Esophagus muscularis mucosa (tissue), 4 donors: ENCODE data around the gene ANKRD29. TPM values are rescaled to one million over a fixed set of nuclear protein-coding genes. Genes with fewer than 3 reads are reported as not detected.
"Not testable (repeated sequence)": the region's sequence is repeated elsewhere in the genome, so short reads cannot be mapped to it uniquely, and the experiment has no call there.

Experiments
- DNase-seq: peaks from one replicate; pipeline ENCODE4 v3.0.0-alpha.2; 2017; ENCODE audit errors: extremely low spot score
- H3K27ac ChIP-seq, 4 donors: fragments of 200-600 bp; sonication (generic); replicated peaks in 1 of 4; 1 replicate in 3 of 4; 2 replicates in 1 of 4; pipeline ENCODE4 v1.5.1; 2016 to 2019; ENCODE audit warnings: mild to moderate bottlenecking in 1 of 4
- H3K27me3 ChIP-seq, 4 donors: fragments of 200-600 bp; sonication (generic); one replicate each; pipeline versions ENCODE4 v1.5.1 to v1.6.0; 2016 to 2019
- H3K36me3 ChIP-seq, 4 donors: fragments of 200-600 bp; sonication (generic); one replicate each; pipeline ENCODE4 v1.5.1; 2016 to 2019
- H3K4me1 ChIP-seq, 4 donors: fragments of 200-600 bp; sonication (generic); one replicate each; pipeline ENCODE4 v1.5.1; 2016 to 2019
- H3K4me3 ChIP-seq, 4 donors: fragments of 200-600 bp; sonication (generic); 1 replicate in 2 of 4; 2 replicates in 2 of 4; pipeline ENCODE4 v1.5.1; 2016 to 2019; ENCODE audit warnings: mild to moderate bottlenecking in 4 of 4, moderate library complexity in 1 of 4
- H3K9me3 ChIP-seq, 4 donors: fragments of 200-600 bp; sonication (generic); 1 replicate in 3 of 4; 2 replicates in 1 of 4; pipeline ENCODE4 v1.5.1; 2016 to 2019
- CTCF ChIP-seq, 3 experiments: fragments of 200-600 bp in 2 of 3; fragments of 450-650 bp in 1 of 3; sonication (generic) in 2 of 3; IDR thresholded peaks; one replicate each; pipeline ENCODE4 v1.5.1; 2017 to 2019; ENCODE audit warnings: antibody characterized with exemption in 3 of 3, mild to moderate bottlenecking in 2 of 3, moderate library complexity in 1 of 3
- EP300 ChIP-seq: sonication (generic); formaldehyde crosslinking; IDR thresholded peaks from one replicate; pipeline ENCODE4 v1.6.1; 2017; ENCODE audit warnings: antibody characterized with exemption
- POLR2A ChIP-seq: fragments of 450-650 bp; IDR thresholded peaks from one replicate; pipeline ENCODE4 v1.6.1; 2017; ENCODE audit warnings: antibody characterized with exemption, moderate library complexity, mild to moderate bottlenecking, low read depth
- POLR2AphosphoS5 ChIP-seq, 2 donors: sonication (generic); formaldehyde crosslinking; IDR thresholded peaks; one replicate each; pipeline ENCODE4 v1.6.1; 2017; ENCODE audit warnings: antibody characterized with exemption in 2 of 2
- WGBS: methylation state at CpG from one replicate; pipeline ENCODE4 v1.1.5; 2018; 5-methylcytosine and 5-hydroxymethylcytosine counted together
- intact Hi-C: fragments of 100-400 bp; cut with DNase I; formaldehyde crosslinking; loops from one replicate; pipeline ENCODE4 v1.15.1; 2023
- total RNA-seq, 4 donors: library from RNA; depleted of rRNA; stranded (reverse); fragments of >200 nt; gene quantifications; one replicate each; pipeline versions ENCODE4 v1.1.0 to v1.2.1, GENCODE V29; 2016

The ANKRD29 gene
- total RNA-seq, 4 donors from 2014 or later, result 7.8 to 14.4 (median 10.9) TPM

- peaks cover 0 to 19% (median 12%) of the 10 kb centered on the region in 4 donors for H3K36me3 ChIP-seq
- no peaks in the 10 kb centered on the region for H3K27me3 ChIP-seq
- TF ChIP-seq EP300, result no peak
- no peak for TF ChIP-seq CTCF (IDR thresholded peaks at IDR 0.05)
- no peak for TF ChIP-seq POLR2A
- TF ChIP-seq POLR2AphosphoS5 (IDR thresholded peaks at IDR 0.05), result no peak
- intact Hi-C loops, result no loop called here
- peaks cover 28 to 75% (median 63%) of the 10 kb centered on the region in 4 donors for H3K4me1 ChIP-seq
- no peak overlapping the region for H3K4me3 ChIP-seq
- H3K9me3 ChIP-seq, result no peaks in the 10 kb centered on the region
- 86% methylated on average over 8 of the region's 8 CpGs for WGBS
- H3K27ac ChIP-seq, result no peak overlapping the region
- no peak for DNase-seq
These were observed 83.6 kb downstream of the ANKRD29 start for GRCh38 chr18:23578891-23579653.

GRCh38 chr18:23578067-23578701 lies 84.5 kb downstream of the ANKRD29 start:
- H3K4me1 ChIP-seq, result peaks cover 21 to 73% (median 62%) of the 10 kb centered on the region in 4 donors
- no peak for DNase-seq
- H3K36me3 ChIP-seq, result peaks cover 0 to 23% (median 12%) of the 10 kb centered on the region in 4 donors
- 83% methylated on average over 6 of the region's 6 CpGs for WGBS
- no peaks in the 10 kb centered on the region for H3K27me3 ChIP-seq
- no peak overlapping the region for H3K27ac ChIP-seq
- H3K4me3 ChIP-seq, result no peak overlapping the region
- no peaks in the 10 kb centered on the region for H3K9me3 ChIP-seq
- TF ChIP-seq POLR2AphosphoS5 (IDR thresholded peaks at IDR 0.05), result no peak
- TF ChIP-seq CTCF (IDR thresholded peaks at IDR 0.05), result no peak
- no peak for TF ChIP-seq EP300
- no peak for TF ChIP-seq POLR2A
- intact Hi-C loops, result no loop called here

- H3K27me3 ChIP-seq, intact Hi-C loops, H3K27ac ChIP-seq, H3K4me3 ChIP-seq, DNase-seq, H3K9me3 ChIP-seq: not testable (repeated sequence)
- H3K4me1 ChIP-seq, result peaks cover 22 to 72% (median 56%) of the 10 kb centered on the region in 4 donors
- WGBS, result 96% methylated on average over 9 of the region's 24 CpGs
- H3K36me3 ChIP-seq, result peaks cover 0 to 30% (median 14%) of the 10 kb centered on the region in 4 donors
These were observed 85.2 kb downstream of the ANKRD29 start for GRCh38 chr18:23577521-23577920.

- Histone ChIP-seq H3K9me3 (no peaks in the 10 kb centered on the region), H3K4me1 (peaks cover 23 to 49% (median 40%) of the 10 kb centered on the region in 4 donors), H3K27ac (no peak overlapping the region), H3K27me3 (no peaks in the 10 kb centered on the region), H3K36me3 (peaks cover 0 to 52% (median 31%) of the 10 kb centered on the region in 4 donors), H3K4me3 (no peak overlapping the region)
- no peak for DNase-seq
- TF ChIP-seq CTCF (IDR thresholded peaks at IDR 0.05) (no peak), POLR2A (no peak), EP300 (no peak), POLR2AphosphoS5 (IDR thresholded peaks at IDR 0.05) (no peak)
- 98% methylated on average over 7 of the region's 7 CpGs for WGBS
- intact Hi-C loops, result no loop called here
These were observed 87.4 kb downstream of the ANKRD29 start for GRCh38 chr18:23575309-23575651.

- Histone ChIP-seq H3K36me3 (peaks cover 0 to 57% (median 36%) of the 10 kb centered on the region in 4 donors), H3K4me3 (no peak overlapping the region), H3K4me1 (peaks cover 23 to 44% (median 35%) of the 10 kb centered on the region in 4 donors), H3K27ac (peak overlapping the region in 3 of 4 donors; percentile 1 to 31 (median 23)), H3K9me3 (no peaks in the 10 kb centered on the region), H3K27me3 (no peaks in the 10 kb centered on the region)
- intact Hi-C loops, result no loop called here
- DNase-seq, result no peak
- 58% methylated on average over 5 of the region's 5 CpGs for WGBS
- TF ChIP-seq POLR2AphosphoS5 (IDR thresholded peaks at IDR 0.05) (no peak), EP300 (no peak), CTCF (IDR thresholded peaks at IDR 0.05) (no peak), POLR2A (no peak)
These were observed 88.0 kb downstream of the ANKRD29 start for GRCh38 chr18:23574611-23575308.
